Measurements from ENCODE around the gene USP26. TPM values are rescaled to one million over a fixed set of nuclear protein-coding genes. Genes with fewer than 3 reads are reported as not detected.
"Not testable (repeated sequence)": the region's sequence is repeated elsewhere in the genome, so short reads cannot be mapped to it uniquely, and the experiment has no call there.

USP26 gene
- total RNA-seq, 1 donor from 2014 or later: not detected

GRCh38 chrX:133042260-133042659 lies 54.6 kb downstream of the USP26 start:
- no peak for DNase-seq
- ATAC-seq: no peak
- intact Hi-C loops (cut with micrococcal nuclease): no loop called here

- ATAC-seq: no peak
- intact Hi-C loops (cut with micrococcal nuclease): no loop called here
- DNase-seq: no peak
Measured at GRCh38 chrX:133033010-133033409, 63.9 kb downstream of the USP26 start.

GRCh38 chrX:133018229-133018628 lies 78.7 kb downstream of the USP26 start:
- intact Hi-C loops (cut with micrococcal nuclease): no loop called here
- no peak for ATAC-seq
- DNase-seq: no peak

GRCh38 chrX:133007458-133007857 lies 89.5 kb downstream of the USP26 start:
- intact Hi-C loops (cut with micrococcal nuclease): no loop called here
- DNase-seq (no peak), ATAC-seq (no peak)

GRCh38 chrX:133005616-133006015 lies 91.3 kb downstream of the USP26 start:
- no peak for ATAC-seq
- DNase-seq: no peak
- intact Hi-C loops (cut with micrococcal nuclease): no loop called here

- ATAC-seq: no peak
- intact Hi-C loops (cut with micrococcal nuclease): no loop called here
- no peak for DNase-seq
Measured at GRCh38 chrX:133005042-133005441, 91.9 kb downstream of the USP26 start.

- no peak for DNase-seq
- intact Hi-C loops (cut with micrococcal nuclease): no loop called here
- no peak for ATAC-seq
Measured at GRCh38 chrX:132999209-132999608, 97.7 kb downstream of the USP26 start.

GRCh38 chrX:132990835-132991234 lies 106.1 kb downstream of the USP26 start:
- ATAC-seq: no peak
- no peak for DNase-seq
- intact Hi-C loops (cut with micrococcal nuclease): no loop called here

- no peak for ATAC-seq
- no peak for DNase-seq
- intact Hi-C loops (cut with micrococcal nuclease): loop anchor here (10.0 kb wide), 1 partner anchor 848 kb away; no protein-coding TSS in a partner anchor
Measured at GRCh38 chrX:132986556-132986955, 110.4 kb downstream of the USP26 start.

GRCh38 chrX:132984058-132984650 lies 112.8 kb downstream of the USP26 start:
- no peak for ATAC-seq
- no peak for DNase-seq
- intact Hi-C loops (cut with micrococcal nuclease): loop anchor here (10.0 kb wide), 1 partner anchor 851 kb away; no protein-coding TSS in a partner anchor

- intact Hi-C loops (cut with micrococcal nuclease): loop anchor here (10.0 kb wide), 1 partner anchor 851 kb away; no protein-coding TSS in a partner anchor
- ATAC-seq (no peak), DNase-seq (no peak)
Measured at GRCh38 chrX:132983496-132983895, 113.4 kb downstream of the USP26 start.

- not testable (repeated sequence) for ATAC-seq, DNase-seq
- intact Hi-C loops (cut with micrococcal nuclease): loop anchor here (10.0 kb wide), 1 partner anchor 855 kb away; no protein-coding TSS in a partner anchor
Measured at GRCh38 chrX:132980035-132980434, 116.9 kb downstream of the USP26 start.

Other genes with a start within 250 kb of the USP26 start
- gene HS6ST2, start 138.5 kb downstream of the USP26 start, total RNA-seq: not detected
- not detected for gene TFDP3, start 121.2 kb upstream of the USP26 start, total RNA-seq